B cell (primary cell): ENCODE data around the gene STARD6.
"Not testable (repeated sequence)": the region's sequence is repeated elsewhere in the genome, so short reads cannot be mapped to it uniquely, and the experiment has no call there.

Experiments used
- EZH2 ChIP-seq: IDR thresholded peaks from 2 replicates; pipeline ENCODE4 v1.6.1; 2012; ENCODE audit warnings: borderline replicate concordance, low read depth, mild to moderate bottlenecking, moderate library complexity, low read length; ENCODE audit not compliant: insufficient read depth, poor library complexity, severe bottlenecking
- TF ChIP-seq, protein P1 (sequence below): fragments of 200-600 bp; IDR thresholded peaks from one replicate; pipeline ENCODE4 v1.8.0; 2022; ENCODE audit warnings: antibody characterized with exemption, mild to moderate bottlenecking

DNA sequence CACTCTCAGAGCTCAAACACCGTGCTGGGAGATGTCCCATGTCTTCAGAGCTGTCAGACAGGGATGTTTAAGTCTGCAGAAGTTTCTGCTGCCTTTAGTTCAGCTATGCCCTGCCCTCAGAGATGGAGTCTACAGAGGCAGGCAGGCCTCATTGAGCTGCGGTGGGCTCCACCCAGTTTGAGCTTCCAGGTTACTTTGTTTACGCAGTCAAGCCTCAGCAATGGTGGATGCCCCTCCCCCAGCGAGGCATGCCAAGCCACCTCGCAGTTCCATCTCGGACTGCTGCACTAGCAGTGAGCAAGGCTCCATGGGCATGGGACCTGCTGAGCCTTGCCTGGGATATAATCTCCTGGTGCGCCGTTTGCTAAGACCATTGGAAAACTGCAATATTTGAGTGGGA lies 48.1 kb downstream of the STARD6 start:
- TF ChIP-seq, protein P1, sequence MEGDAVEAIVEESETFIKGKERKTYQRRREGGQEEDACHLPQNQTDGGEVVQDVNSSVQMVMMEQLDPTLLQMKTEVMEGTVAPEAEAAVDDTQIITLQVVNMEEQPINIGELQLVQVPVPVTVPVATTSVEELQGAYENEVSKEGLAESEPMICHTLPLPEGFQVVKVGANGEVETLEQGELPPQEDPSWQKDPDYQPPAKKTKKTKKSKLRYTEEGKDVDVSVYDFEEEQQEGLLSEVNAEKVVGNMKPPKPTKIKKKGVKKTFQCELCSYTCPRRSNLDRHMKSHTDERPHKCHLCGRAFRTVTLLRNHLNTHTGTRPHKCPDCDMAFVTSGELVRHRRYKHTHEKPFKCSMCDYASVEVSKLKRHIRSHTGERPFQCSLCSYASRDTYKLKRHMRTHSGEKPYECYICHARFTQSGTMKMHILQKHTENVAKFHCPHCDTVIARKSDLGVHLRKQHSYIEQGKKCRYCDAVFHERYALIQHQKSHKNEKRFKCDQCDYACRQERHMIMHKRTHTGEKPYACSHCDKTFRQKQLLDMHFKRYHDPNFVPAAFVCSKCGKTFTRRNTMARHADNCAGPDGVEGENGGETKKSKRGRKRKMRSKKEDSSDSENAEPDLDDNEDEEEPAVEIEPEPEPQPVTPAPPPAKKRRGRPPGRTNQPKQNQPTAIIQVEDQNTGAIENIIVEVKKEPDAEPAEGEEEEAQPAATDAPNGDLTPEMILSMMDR, result not testable (repeated sequence)
- not testable (repeated sequence) for TF ChIP-seq EZH2
